ENCODE data around the gene IDI1. TPM values are rescaled to one million over a fixed set of nuclear protein-coding genes. Genes with fewer than 3 reads are reported as not detected.
"Not testable (repeated sequence)": the region's sequence is repeated elsewhere in the genome, so short reads cannot be mapped to it uniquely, and the experiment has no call there.

Gene IDI1
- total RNA-seq, 1 donor from 2014 or later: 383 TPM

DNA sequence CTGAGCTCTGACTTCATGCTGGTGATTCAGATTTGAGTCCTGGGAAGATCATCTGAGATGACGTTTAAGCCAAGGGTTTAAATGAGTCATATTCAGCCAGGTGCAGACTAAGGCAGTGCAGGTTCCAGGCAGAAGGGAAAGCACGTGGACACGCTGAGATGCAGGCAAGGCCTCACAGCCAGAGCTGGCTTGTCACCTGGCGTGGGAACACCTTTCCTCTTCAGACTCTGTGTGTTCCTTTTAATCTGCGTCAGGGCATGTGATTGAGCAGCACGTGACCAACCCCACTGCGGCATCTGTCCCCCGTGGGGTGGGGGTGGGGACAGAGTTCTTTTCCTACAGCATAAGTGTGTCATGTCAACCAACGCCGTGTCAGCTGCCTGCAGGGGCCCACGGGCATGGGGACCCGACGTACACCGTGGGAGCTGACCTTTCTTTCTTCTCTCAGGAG lies 12.6 kb downstream of the IDI1 start:
- no peak for DNase-seq (ENCODE audit: low read depth)

DNA sequence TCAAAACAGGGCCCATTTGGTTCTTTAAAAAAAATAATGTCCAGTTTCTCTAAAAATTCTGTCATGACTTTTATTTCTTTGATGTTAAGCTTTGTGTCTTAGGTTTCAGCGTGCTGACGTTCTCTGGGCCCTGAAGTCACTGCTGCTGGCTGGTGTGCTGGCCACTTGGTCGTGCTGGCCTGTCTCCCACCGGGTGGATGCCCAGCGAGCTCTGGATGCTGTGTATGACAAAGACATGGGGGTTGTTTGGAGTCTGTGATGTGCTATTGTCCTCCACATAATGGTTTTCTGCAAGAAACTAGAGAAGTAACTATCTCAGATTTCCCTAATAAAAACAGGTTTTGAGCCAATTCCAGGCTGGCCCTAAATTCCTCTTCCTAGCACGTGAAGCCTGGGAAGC lies 13.7 kb downstream of the IDI1 start:
- DNase-seq (ENCODE audit: low read depth): no peak

GRCh38 chr10:1034758-1035157 lies 14.2 kb downstream of the IDI1 start:
- DNase-seq (ENCODE audit: low read depth): no peak

DNA sequence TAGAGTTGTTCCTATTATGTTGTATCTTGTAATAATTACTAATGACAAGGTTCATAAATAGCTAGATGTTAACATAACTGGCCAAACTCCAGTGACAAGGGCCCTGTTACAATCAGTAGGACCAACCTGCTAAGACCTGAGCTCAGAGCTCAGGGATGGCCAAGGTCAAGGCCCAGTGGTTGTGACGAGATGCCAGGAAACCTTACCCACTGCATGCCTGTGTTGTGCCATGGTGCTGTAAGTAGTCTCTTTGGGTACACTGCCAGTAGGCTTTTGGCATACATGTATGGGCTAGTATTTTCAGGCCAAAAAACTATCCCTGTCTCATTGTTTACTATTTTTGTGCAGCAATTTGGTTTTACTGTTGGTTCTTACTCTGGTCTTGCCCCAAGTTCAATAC lies 15.3 kb downstream of the IDI1 start:
- no peak for DNase-seq (ENCODE audit: low read depth)

GRCh38 chr10:1029838-1030237 lies 19.1 kb downstream of the IDI1 start:
- no peak for DNase-seq (ENCODE audit: low read depth)

- DNase-seq (ENCODE audit: low read depth): peak; percentile 21
Measured at GRCh38 chr10:1026578-1026977, 22.3 kb downstream of the IDI1 start.

GRCh38 chr10:1025683-1026082 lies 23.2 kb downstream of the IDI1 start, which contains the start of gene IDI2:
Gene IDI2 (minus strand): TSS chr10:1025859. CDS start chr10:1024723, 1,136 bp downstream.
- DNase-seq (ENCODE audit: low read depth): no peak

GRCh38 chr10:1024103-1024502 lies 24.8 kb downstream of the IDI1 start:
- no peak for DNase-seq (ENCODE audit: low read depth)

DNA sequence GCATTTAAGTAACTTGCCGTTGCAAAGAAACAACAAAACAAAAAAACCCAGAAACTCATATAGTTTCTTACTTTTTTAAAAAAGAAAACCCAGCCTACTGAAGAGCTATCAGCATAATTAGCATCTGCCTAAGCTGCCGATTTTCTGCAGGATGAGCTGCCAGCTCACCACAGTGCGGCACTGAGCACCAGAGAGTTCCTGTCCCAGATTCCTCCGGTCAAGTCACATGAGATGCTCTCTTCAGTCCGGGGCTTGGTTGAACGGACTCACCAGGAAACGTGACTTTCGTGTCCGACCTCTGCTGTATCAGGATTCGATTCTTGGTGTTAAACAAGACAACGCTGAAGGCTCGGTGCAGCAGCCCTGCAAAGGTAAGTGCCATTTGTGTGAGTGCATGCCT lies 26.5 kb downstream of the IDI1 start:
- DNase-seq (ENCODE audit: low read depth): no peak

- DNase-seq (ENCODE audit: low read depth): no peak
Measured at GRCh38 chr10:1020958-1021357, 28.0 kb downstream of the IDI1 start.

GRCh38 chr10:1020460-1020859 lies 28.5 kb downstream of the IDI1 start:
- DNase-seq (ENCODE audit: low read depth): no peak

DNA sequence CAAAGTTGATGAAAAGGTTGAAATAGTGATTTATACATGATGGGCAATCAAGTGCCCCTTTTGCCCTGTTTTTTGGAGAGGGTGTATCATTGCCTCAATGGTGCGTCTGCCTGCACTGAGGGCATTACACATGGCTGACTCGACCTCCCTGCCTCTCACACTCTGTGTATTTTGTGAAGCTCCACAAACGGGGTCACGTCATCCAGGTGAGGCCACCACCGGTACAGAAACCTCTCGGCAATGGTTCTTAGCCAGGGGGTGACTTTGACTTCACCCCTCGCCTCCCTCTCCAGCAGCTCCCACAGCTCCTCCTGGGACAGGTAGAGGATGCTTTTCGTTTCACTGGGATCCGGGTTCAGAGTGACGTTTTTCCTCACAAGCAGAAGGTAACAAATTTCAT lies 29.6 kb downstream of the IDI1 start:
- no peak for DNase-seq (ENCODE audit: low read depth)

GRCh38 chr10:1015688-1016087 lies 33.2 kb downstream of the IDI1 start:
- no peak for DNase-seq (ENCODE audit: low read depth)

DNA sequence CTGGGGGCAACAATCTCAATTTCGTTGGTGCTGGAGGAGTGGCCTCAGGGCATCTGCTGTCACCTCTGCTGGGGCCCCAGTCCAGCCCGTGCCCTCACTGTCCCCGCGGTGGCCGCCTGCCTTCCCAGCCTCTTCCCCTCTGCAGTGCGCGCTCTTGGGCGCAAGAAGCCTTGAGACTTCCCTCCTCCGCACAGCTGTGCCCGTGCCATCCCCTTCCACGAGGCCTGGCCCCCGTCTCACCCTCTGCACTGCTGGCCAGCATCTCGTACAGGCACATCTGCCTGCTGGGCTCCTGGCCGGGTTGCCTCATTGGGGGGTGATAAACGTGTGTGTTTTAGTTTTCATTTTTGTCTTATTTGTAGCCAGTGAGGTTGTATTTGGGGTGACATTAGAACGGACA lies 37.2 kb downstream of the IDI1 start:
- DNase-seq (ENCODE audit: low read depth): no peak

DNA sequence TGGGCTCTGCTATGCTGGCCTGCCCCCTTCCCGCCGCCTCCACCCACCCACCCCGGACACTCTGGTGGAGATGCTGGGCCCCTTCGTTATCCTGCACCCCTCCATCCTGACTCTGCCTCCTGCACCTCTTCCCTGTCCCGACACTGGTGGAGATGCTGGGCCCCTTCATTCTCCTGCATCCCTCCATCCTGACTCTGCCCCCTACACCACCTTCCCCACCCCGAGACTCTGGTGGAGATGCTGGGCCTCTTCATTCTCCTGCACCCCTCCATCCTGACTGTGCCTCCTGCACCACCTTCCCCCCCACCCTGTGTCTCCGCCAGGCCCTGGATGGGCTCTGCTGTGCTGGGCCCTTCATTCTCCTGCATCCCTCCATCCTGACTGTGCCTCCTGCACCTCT lies 38.2 kb downstream of the IDI1 start:
- no peak for DNase-seq (ENCODE audit: low read depth)

- not testable (repeated sequence) for DNase-seq (ENCODE audit: low read depth)
Measured at GRCh38 chr10:1009947-1010346, 39.0 kb downstream of the IDI1 start.

- no peak for DNase-seq (ENCODE audit: low read depth)
Measured at GRCh38 chr10:1009071-1009494, 39.8 kb downstream of the IDI1 start.

GRCh38 chr10:1007583-1007982 lies 41.3 kb downstream of the IDI1 start:
- no peak for DNase-seq (ENCODE audit: low read depth)

GRCh38 chr10:1006573-1006972 lies 42.3 kb downstream of the IDI1 start:
- DNase-seq (ENCODE audit: low read depth): no peak

- peak; percentile 45 for DNase-seq (ENCODE audit: low read depth)
Measured at GRCh38 chr10:1003884-1004670, 44.8 kb downstream of the IDI1 start.

GRCh38 chr10:1002425-1003006 lies 46.4 kb downstream of the IDI1 start:
- DNase-seq (ENCODE audit: low read depth): peak; percentile 3

DNA sequence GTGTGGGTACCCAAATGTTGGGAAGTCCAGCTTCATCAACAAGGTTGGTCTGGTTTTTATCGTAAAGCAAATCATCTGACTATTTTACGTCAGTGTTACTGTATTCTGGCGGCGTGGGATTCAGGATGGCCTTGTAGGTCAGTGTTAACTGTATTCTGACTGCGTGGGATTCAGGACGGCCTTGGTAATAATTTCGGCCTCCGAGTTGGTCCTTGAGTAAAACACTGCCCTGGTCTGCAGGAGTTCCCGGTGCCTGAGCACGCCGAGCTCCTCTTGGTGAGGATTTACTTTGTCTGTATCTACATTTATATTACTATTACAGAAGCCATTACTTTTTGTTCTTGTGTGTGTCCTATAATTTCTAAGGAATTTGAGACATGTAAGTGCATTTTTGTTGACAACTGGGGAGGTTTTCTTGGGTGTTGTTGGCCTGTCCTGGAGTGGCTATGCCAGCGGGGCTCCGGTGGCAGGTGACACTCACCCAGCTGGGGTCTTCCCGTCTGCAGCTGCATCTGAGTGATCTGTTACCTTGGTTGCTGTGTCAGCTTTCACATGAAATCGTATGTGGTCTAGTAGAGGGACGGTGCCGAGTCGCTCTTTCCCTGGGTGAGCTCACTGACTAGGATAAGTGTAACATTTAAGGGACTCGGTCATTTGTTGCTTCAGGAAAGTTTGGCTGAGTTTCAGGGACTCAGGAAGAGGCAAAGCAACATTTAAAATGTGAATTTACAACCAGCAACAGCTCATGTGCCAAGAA lies 51.5 kb downstream of the IDI1 start:
- no peak for DNase-seq (ENCODE audit: low read depth)

Measured in myocyte (in vitro differentiated cells).